ENCODE results near the gene SYT1. TPM values are rescaled to one million over a fixed set of nuclear protein-coding genes. Genes with fewer than 3 reads are reported as not detected.

Gene SYT1
- total RNA-seq, 2 experiments from 2014 or later = not detected

DNA sequence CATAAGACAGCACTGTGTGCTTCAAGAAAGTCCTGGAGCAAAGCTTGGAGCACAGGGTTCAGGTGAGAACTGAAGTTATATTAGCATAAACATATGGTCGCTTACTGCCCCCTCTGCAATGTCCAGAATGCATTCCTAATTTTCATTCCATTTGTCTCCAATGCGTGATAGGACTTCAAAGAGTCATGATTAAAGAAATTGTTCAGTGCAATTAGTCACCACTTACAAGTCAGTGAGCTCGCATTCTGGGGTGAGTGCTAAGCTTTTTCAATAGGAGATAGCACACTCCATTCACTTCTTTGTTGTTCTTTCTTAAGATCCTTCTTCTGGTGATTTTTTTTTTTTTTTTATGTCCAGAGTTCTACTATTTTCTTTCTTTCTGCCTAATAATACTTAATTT, 398.4 kb downstream of the SYT1 start:
- Histone ChIP-seq H3K9me3 (ENCODE audit: control insufficient read depth in 1 of 2, insufficient read depth in 1 of 2, low read length in 2 of 2) (no peaks in the 10 kb centered on the region), H3K36me3 (ENCODE audit: insufficient read depth, low read length) (no peaks in the 10 kb centered on the region), H3K27ac (ENCODE audit: low read depth in 1 of 2, low read length in 2 of 2) (no peak overlapping the region), H3K4me3 (ENCODE audit: low read length) (no peak overlapping the region), H3K4me1 (ENCODE audit: insufficient read depth, low read length) (no peaks in the 10 kb centered on the region), H3K27me3 (ENCODE audit: control insufficient read depth in 1 of 2, insufficient read depth in 2 of 2, low read length in 2 of 2) (no peaks in the 10 kb centered on the region)
- Mint-ChIP-seq H3K36me3 (ENCODE audit: low read depth) (no peaks in the 10 kb centered on the region), H3K27me3 (no peaks in the 10 kb centered on the region), H3K4me3 (no peak overlapping the region), H3K9me3 (no peaks in the 10 kb centered on the region), H3K27ac (no peak overlapping the region), H3K4me1 (ENCODE audit: low read depth) (no peaks in the 10 kb centered on the region)
- ChIA-PET POLR2A (no interaction called here), CTCF (interaction anchor here (0.7 kb wide), 1 partner anchor 37 kb away, joined by 3 read pairs; no protein-coding TSS in a partner anchor)
- intact Hi-C loops (cut with DNase I, micrococcal nuclease) = no loop called here
- no peak for ATAC-seq (ENCODE audit: poor library complexity)
- no peak for DNase-seq
- TF ChIP-seq, protein P1, sequence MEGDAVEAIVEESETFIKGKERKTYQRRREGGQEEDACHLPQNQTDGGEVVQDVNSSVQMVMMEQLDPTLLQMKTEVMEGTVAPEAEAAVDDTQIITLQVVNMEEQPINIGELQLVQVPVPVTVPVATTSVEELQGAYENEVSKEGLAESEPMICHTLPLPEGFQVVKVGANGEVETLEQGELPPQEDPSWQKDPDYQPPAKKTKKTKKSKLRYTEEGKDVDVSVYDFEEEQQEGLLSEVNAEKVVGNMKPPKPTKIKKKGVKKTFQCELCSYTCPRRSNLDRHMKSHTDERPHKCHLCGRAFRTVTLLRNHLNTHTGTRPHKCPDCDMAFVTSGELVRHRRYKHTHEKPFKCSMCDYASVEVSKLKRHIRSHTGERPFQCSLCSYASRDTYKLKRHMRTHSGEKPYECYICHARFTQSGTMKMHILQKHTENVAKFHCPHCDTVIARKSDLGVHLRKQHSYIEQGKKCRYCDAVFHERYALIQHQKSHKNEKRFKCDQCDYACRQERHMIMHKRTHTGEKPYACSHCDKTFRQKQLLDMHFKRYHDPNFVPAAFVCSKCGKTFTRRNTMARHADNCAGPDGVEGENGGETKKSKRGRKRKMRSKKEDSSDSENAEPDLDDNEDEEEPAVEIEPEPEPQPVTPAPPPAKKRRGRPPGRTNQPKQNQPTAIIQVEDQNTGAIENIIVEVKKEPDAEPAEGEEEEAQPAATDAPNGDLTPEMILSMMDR (IDR thresholded peaks at IDR 0.05) = no peak

DNA sequence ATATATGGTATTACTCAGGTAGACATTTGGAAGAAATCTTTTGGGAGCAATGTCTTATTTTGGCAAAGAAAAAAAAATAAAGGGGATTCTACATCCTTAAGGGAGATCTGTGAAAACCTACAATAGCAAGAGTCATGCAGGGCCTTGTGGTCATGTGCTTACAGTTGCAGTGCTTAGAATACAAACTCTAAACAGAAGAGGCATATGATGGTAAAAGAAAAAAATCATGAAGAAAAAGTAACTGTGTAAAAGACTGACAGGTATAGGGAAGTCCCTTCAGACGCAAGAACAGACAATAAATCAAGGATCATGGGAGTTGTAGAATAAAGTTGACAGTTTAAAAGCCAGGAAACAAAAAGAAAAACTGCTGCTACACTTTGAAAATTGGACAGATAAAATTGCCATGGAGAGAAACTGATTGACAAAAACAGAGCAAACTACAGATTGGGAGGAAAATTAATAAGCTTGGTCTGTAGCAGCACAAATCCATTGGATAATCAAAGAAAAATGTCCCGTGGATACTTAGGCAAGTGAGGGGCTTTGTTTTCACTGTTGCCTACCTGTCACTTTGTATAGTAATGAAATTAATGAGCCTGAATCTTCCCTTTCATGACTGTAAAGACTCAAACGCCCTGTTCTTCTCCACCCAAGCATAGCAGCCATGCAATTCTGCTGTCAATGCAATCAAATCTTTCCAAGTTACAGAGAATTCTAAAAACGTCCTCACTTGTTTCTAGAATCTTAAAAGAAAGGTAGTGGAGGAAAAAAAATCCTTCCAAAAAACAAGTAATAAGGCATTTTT, 402.0 kb downstream of the SYT1 start:
- POLR2A ChIA-PET = no interaction called here

DNA sequence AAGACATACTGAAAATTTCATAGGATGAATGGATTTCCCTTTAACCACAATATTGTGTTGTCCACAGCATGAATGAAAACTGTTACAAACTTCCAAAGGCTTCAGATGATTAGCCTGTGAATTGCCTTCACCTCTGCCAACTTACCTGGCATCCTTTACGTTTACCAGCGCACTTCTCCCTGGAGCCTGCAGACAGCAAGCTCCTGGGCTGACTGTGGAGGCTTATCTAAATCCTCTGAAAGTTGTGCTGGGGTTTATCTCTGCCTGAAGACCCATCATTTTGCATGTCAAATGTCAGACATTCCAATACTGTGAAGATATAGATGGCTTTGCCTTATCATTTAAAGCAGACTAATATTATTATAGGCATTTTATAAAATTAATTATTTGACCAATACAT, 403.0 kb downstream of the SYT1 start:
- ATAC-seq (ENCODE audit: poor library complexity) (no peak), DNase-seq (no peak)
- no peak overlapping the region for H3K27ac Mint-ChIP-seq
- H3K9me3 ChIP-seq (ENCODE audit: control insufficient read depth in 1 of 2, insufficient read depth in 1 of 2, low read length in 2 of 2) = no peaks in the 10 kb centered on the region
- no peaks in the 10 kb centered on the region for H3K36me3 Mint-ChIP-seq (ENCODE audit: low read depth)
- no peaks in the 10 kb centered on the region for H3K4me1 ChIP-seq (ENCODE audit: insufficient read depth, low read length)
- TF ChIP-seq, protein P1 (IDR thresholded peaks at IDR 0.05) = no peak
- no peak overlapping the region for H3K27ac ChIP-seq (ENCODE audit: low read depth in 1 of 2, low read length in 2 of 2)
- ChIA-PET POLR2A (no interaction called here), CTCF (no interaction called here)
- no peaks in the 10 kb centered on the region for H3K4me1 Mint-ChIP-seq (ENCODE audit: low read depth)
- no peaks in the 10 kb centered on the region for H3K27me3 Mint-ChIP-seq
- H3K9me3 Mint-ChIP-seq = peaks cover 2% of the 10 kb centered on the region
- intact Hi-C loops (cut with DNase I, micrococcal nuclease) = no loop called here
- no peaks in the 10 kb centered on the region for H3K27me3 ChIP-seq (ENCODE audit: control insufficient read depth in 1 of 2, insufficient read depth in 2 of 2, low read length in 2 of 2)
- no peak overlapping the region for H3K4me3 ChIP-seq (ENCODE audit: low read length)
- H3K4me3 Mint-ChIP-seq = no peak overlapping the region
- no peaks in the 10 kb centered on the region for H3K36me3 ChIP-seq (ENCODE audit: insufficient read depth, low read length)

More for the DNA sequence above, 402.0 kb downstream of the SYT1 start:
- Mint-ChIP-seq H3K9me3 (no peaks in the 10 kb centered on the region), H3K27me3 (no peaks in the 10 kb centered on the region), H3K4me1 (ENCODE audit: low read depth) (no peaks in the 10 kb centered on the region), H3K36me3 (ENCODE audit: low read depth) (no peaks in the 10 kb centered on the region), H3K4me3 (no peak overlapping the region), H3K27ac (no peak overlapping the region)
- intact Hi-C loops (cut with DNase I, micrococcal nuclease) = no loop called here
- Histone ChIP-seq H3K9me3 (ENCODE audit: control insufficient read depth in 1 of 2, insufficient read depth in 1 of 2, low read length in 2 of 2) (no peaks in the 10 kb centered on the region), H3K27ac (ENCODE audit: low read depth in 1 of 2, low read length in 2 of 2) (no peak overlapping the region), H3K36me3 (ENCODE audit: insufficient read depth, low read length) (no peaks in the 10 kb centered on the region), H3K27me3 (ENCODE audit: control insufficient read depth in 1 of 2, insufficient read depth in 2 of 2, low read length in 2 of 2) (no peaks in the 10 kb centered on the region), H3K4me3 (ENCODE audit: low read length) (no peak overlapping the region), H3K4me1 (ENCODE audit: insufficient read depth, low read length) (no peaks in the 10 kb centered on the region)
- ATAC-seq (ENCODE audit: poor library complexity) (no peak), DNase-seq (no peak)
- CTCF ChIA-PET = no interaction called here
- TF ChIP-seq, protein P1 (IDR thresholded peaks at IDR 0.05) = no peak
